Skeletal muscle tissue (tissue), 1 donor: Measurements from ENCODE around the gene ELOVL7. TPM values are rescaled to one million over a fixed set of nuclear protein-coding genes. Genes with fewer than 3 reads are reported as not detected.

Source experiments
- total RNA-seq: library from RNA; depleted of rRNA; stranded (reverse); fragments of >200 nt; gene quantifications from one replicate; pipeline ENCODE4 v1.2.3, GENCODE V29; 2014

ELOVL7 gene
- total RNA-seq, 1 donor from 2014 or later = 0.52 TPM

Other genes with a start within 250 kb of the ELOVL7 start
- gene DEPDC1B, start 144.1 kb downstream of the ELOVL7 start, total RNA-seq = 3.1 TPM
- 19.3 TPM for gene ERCC8, start 100.8 kb upstream of the ELOVL7 start, total RNA-seq
- gene NDUFAF2, start 100.9 kb upstream of the ELOVL7 start, total RNA-seq = 9.9 TPM